K562 (cell line): ENCODE measurements around the gene CASTOR1.

ENCODE experiments used
- ARID2 ChIP-seq: fragments of 450-650 bp; IDR thresholded peaks from 2 replicates; pipeline ENCODE4 v1.6.1; 2017; ENCODE audit warnings: antibody characterized with exemption, mild to moderate bottlenecking
- CTCF ChIP-seq, 3 experiments: IDR thresholded peaks in 2 of 3; conservative IDR thresholded peaks in 1 of 3; 2 replicates each; pipeline ENCODE4 v1.5.1; 2011 to 2012; ENCODE audit warnings: low read length in 3 of 3, mild to moderate bottlenecking in 3 of 3, control low read depth in 2 of 3, improper control_type of control experiment in 1 of 3, inconsistent platforms in 1 of 3, low read depth in 1 of 3, mixed read lengths in 1 of 3, moderate library complexity in 1 of 3; ENCODE audit not compliant: insufficient read depth in 2 of 3
- ETS2 ChIP-seq: IDR thresholded peaks from 2 replicates; pipeline ENCODE4 v1.6.1; 2016; ENCODE audit warnings: borderline replicate concordance, missing genetic modification characterization, mild to moderate bottlenecking, moderate library complexity, missing compliant biosample characterization; ENCODE audit not compliant: poor library complexity, severe bottlenecking
- POLR2A ChIP-seq: fragments of 450-650 bp; conservative IDR thresholded peaks from 2 replicates; pipeline ENCODE4 v1.6.1; 2016
- TAF7 ChIP-seq: fragments of 450-650 bp; IDR thresholded peaks from 2 replicates; pipeline ENCODE4 v1.6.1; 2016; ENCODE audit warnings: missing genetic modification characterization, missing compliant biosample characterization

- TF ChIP-seq CTCF (IDR thresholded peaks at IDR 0.05 in 2 of 3, conservative IDR thresholded peaks at IDR 0.05 in 1 of 3; ENCODE audit: insufficient read depth in 2 of 3, low read depth in 1 of 3, low read length in 3 of 3), result no peak
- TF ChIP-seq ARID2, result no peak
- no peak for TF ChIP-seq TAF7 (tag)
- TF ChIP-seq ETS2 (tag), result no peak
- no peak for TF ChIP-seq POLR2A
These were observed 24.1 kb downstream of the CASTOR1 start for GRCh38 chr22:30265131-30265720.
